Ramos (cell line): Measurements from ENCODE around the gene DENR.

ENCODE experiments used
- in situ Hi-C: fragments of 300-500 bp; cut with MboI; formaldehyde crosslinking; loops from one replicate; pipeline ENCODE4 v1.14.3; 2022; ENCODE audit warnings: low sequenced_read_pairs; ENCODE audit not compliant: unreplicated experiment

DENR gene

DNA sequence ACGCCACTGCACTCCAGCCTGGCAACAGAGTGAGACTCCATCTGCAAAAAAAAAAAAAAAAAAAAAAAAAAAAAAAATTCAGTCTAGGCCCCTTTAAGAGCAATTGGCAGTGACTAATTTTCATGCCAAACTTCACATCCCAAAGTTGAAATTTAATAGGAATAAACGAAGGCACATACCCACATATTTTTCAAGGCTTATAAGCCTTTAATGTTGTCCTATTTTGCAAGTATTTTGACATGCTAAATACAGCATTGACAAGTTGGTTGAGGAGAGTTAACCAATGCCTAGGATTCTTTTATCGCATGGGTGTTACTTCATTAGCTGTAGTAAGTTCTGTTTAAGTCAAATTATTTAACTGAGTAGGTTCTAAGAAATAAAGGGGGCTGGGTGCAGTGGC lies 59.2 kb downstream of the DENR start:
- in situ Hi-C loops: no loop called here

GRCh38 chr12:122813310-122813713 lies 60.7 kb downstream of the DENR start:
- in situ Hi-C loops: no loop called here

- in situ Hi-C loops: no loop called here
Measured at GRCh38 chr12:122819209-122819785, 66.7 kb downstream of the DENR start.

DNA sequence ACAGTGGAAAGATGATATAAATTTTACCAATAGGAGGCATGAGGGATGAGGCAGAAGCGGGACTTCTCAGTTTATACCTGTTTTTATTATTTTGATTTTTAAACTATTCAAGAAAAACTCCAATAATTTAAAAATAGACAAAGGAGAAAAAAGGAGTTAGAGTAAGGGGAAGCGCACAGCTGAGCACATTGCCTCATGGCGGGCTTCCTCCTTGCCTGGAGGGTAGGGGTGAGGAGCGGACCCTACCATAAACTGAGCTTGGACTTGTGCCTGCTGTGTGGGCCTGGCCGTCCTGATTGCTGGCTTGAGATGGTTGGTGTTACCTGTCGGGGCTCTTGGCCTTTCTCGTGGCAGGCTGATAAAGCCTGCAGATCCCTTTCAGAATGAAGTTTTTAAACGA lies 67.5 kb downstream of the DENR start:
- in situ Hi-C loops: no loop called here
